Measurements from ENCODE around the gene TFPT. TPM values are rescaled to one million over a fixed set of nuclear protein-coding genes. Genes with fewer than 3 reads are reported as not detected.

TFPT gene
- total RNA-seq, 2 experiments from 2014 or later, result 44.4 to 47.1 TPM

- Mint-ChIP-seq H3K27me3 (no peaks in the 10 kb centered on the region), H3K4me3 (no peak overlapping the region), H3K4me1 (peaks cover 24% of the 10 kb centered on the region), H3K9me3 (no peaks in the 10 kb centered on the region), H3K36me3 (ENCODE audit: low read depth) (peaks cover 64% of the 10 kb centered on the region), H3K27ac (no peak overlapping the region)
- ChIA-PET CTCF (no interaction called here), POLR2A (interaction anchor here (3.0 kb wide), 1 partner anchor 17 kb away, joined by 14 read pairs; the partner anchor contains the start of gene LENG1)
- DNase-seq, result no peak
Measured at GRCh38 chr19:54142166-54142780, 26.8 kb upstream of the TFPT start.

- CTCF ChIA-PET, result no interaction called here
- Mint-ChIP-seq H3K27me3 (no peaks in the 10 kb centered on the region), H3K36me3 (ENCODE audit: low read depth) (peaks cover 55% of the 10 kb centered on the region), H3K9me3 (no peaks in the 10 kb centered on the region), H3K4me1 (peaks cover 29% of the 10 kb centered on the region), H3K4me3 (no peak overlapping the region), H3K27ac (no peak overlapping the region)
- DNase-seq, result no peak
- POLR2A ChIA-PET, result interaction anchor here (1.0 to 3.0 kb wide), 2 partner anchors 18 to 26 kb away, joined by 3 to 14 read pairs; partner anchors contain the start of genes LENG1, PRPF31 and TFPT
Measured at GRCh38 chr19:54141356-54141755, 25.9 kb upstream of the TFPT start.

- ChIA-PET POLR2A (interaction anchor here (0.6 to 4.5 kb wide), 11 partner anchors 9 to 310 kb away, joined by 3 to 66 read pairs (median 9); partner anchors contain the start of genes LENG1, LENG8, PRPF31 and RPS9), CTCF (interaction anchor here (1.4 to 2.4 kb wide), 3 partner anchors 21 to 31 kb away, joined by 3 to 24 read pairs (median 16); partner anchors contain the start of genes LENG1, PRPF31 and TFPT)
- H3K27me3 Mint-ChIP-seq, result no peaks in the 10 kb centered on the region
- peak overlapping the region; percentile 83 for H3K27ac Mint-ChIP-seq
- no peak for DNase-seq
- peaks cover 32% of the 10 kb centered on the region for H3K36me3 Mint-ChIP-seq (ENCODE audit: low read depth)
- H3K9me3 Mint-ChIP-seq, result no peaks in the 10 kb centered on the region
- H3K4me1 Mint-ChIP-seq, result peaks cover 39% of the 10 kb centered on the region
- peak overlapping the region; percentile 82 for H3K4me3 Mint-ChIP-seq
Measured at GRCh38 chr19:54138489-54139256, 23.2 kb upstream of the TFPT start.

- peak; percentile 38 for DNase-seq
- Mint-ChIP-seq H3K4me3 (peak within 1 kb of the TSS; percentile 82), H3K27me3 (no peaks in the 10 kb centered on the region), H3K27ac (peak within 1 kb of the TSS; percentile 83), H3K4me1 (peaks cover 39% of the 10 kb centered on the region), H3K36me3 (ENCODE audit: low read depth) (peaks cover 25% of the 10 kb centered on the region), H3K9me3 (no peaks in the 10 kb centered on the region)
- ChIA-PET CTCF (interaction anchor here (0.9 to 2.4 kb wide), 15 partner anchors 20 to 271 kb away, joined by 3 to 24 read pairs (median 4); partner anchors contain the start of genes LENG1, MBOAT7, NDUFA3 and PRPF31), POLR2A (interaction anchor here (1.0 to 4.5 kb wide), 19 partner anchors 8 to 617 kb away, joined by 3 to 66 read pairs (median 6); partner anchors contain the start of genes LENG1, LENG8, LENG9 and MBOAT7)
Measured at GRCh38 chr19:54137699-54138488, 22.4 kb upstream of the TFPT start, which contains the start of gene CNOT3. Gene CNOT3, plus strand, starts transcription at chr19:54137762. Its CDS starts 5,217 bp downstream, at chr19:54142979.

GRCh38 chr19:54136864-54137698 lies 21.6 kb upstream of the TFPT start:
- H3K4me3 Mint-ChIP-seq, result peak overlapping the region; percentile 82

GRCh38 chr19:54136086-54136863 lies 20.8 kb upstream of the TFPT start:
- DNase-seq, result no peak
- no peaks in the 10 kb centered on the region for H3K27me3 Mint-ChIP-seq
- peaks cover 19% of the 10 kb centered on the region for H3K36me3 Mint-ChIP-seq (ENCODE audit: low read depth)
- peaks cover 37% of the 10 kb centered on the region for H3K4me1 Mint-ChIP-seq
- no peaks in the 10 kb centered on the region for H3K9me3 Mint-ChIP-seq
- ChIA-PET POLR2A (interaction anchor here (1.2 to 4.5 kb wide), 15 partner anchors 12 to 381 kb away, joined by 3 to 66 read pairs (median 8); partner anchors contain the start of genes LENG1, LENG8, LENG9 and MBOAT7), CTCF (interaction anchor here (0.9 to 2.4 kb wide), 12 partner anchors 21 to 302 kb away, joined by 3 to 24 read pairs (median 5); partner anchors contain the start of genes LENG1, MBOAT7, NDUFA3 and PRPF31)
- peak overlapping the region; percentile 82 for H3K4me3 Mint-ChIP-seq
- H3K27ac Mint-ChIP-seq, result peak overlapping the region; percentile 83

More at GRCh38 chr19:54136864-54137698, 21.6 kb upstream of the TFPT start:
- peaks cover 39% of the 10 kb centered on the region for H3K4me1 Mint-ChIP-seq
- DNase-seq, result peak; percentile 99
- peaks cover 19% of the 10 kb centered on the region for H3K36me3 Mint-ChIP-seq (ENCODE audit: low read depth)
- peak overlapping the region; percentile 83 for H3K27ac Mint-ChIP-seq
- H3K9me3 Mint-ChIP-seq, result no peaks in the 10 kb centered on the region
- CTCF ChIA-PET, result interaction anchor here (0.5 to 2.4 kb wide), 16 partner anchors 19 to 301 kb away, joined by 3 to 24 read pairs (median 4); partner anchors contain the start of genes LENG1, MBOAT7, NDUFA3 and PRPF31
- H3K27me3 Mint-ChIP-seq, result no peaks in the 10 kb centered on the region
- POLR2A ChIA-PET, result interaction anchor here (0.8 to 4.5 kb wide), 20 partner anchors 9 to 616 kb away, joined by 3 to 66 read pairs (median 6); partner anchors contain the start of genes LENG1, LENG8, LENG9 and MBOAT7

- no peak overlapping the region for H3K4me3 Mint-ChIP-seq
- CTCF ChIA-PET, result no interaction called here
- H3K9me3 Mint-ChIP-seq, result no peaks in the 10 kb centered on the region
- no peaks in the 10 kb centered on the region for H3K27me3 Mint-ChIP-seq
- H3K36me3 Mint-ChIP-seq (ENCODE audit: low read depth), result peaks cover 10% of the 10 kb centered on the region
- POLR2A ChIA-PET, result no interaction called here
- no peak for DNase-seq
- peak overlapping the region; percentile 23 for H3K27ac Mint-ChIP-seq
- peaks cover 21% of the 10 kb centered on the region for H3K4me1 Mint-ChIP-seq
Measured at GRCh38 chr19:54133957-54134590, 18.6 kb upstream of the TFPT start.

GRCh38 chr19:54133312-54133956 lies 18.0 kb upstream of the TFPT start:
- Mint-ChIP-seq H3K9me3 (no peaks in the 10 kb centered on the region), H3K27ac (no peak overlapping the region), H3K36me3 (ENCODE audit: low read depth) (peaks cover 5% of the 10 kb centered on the region), H3K4me3 (no peak overlapping the region), H3K27me3 (no peaks in the 10 kb centered on the region), H3K4me1 (peaks cover 15% of the 10 kb centered on the region)
- CTCF ChIA-PET, result no interaction called here
- no peak for DNase-seq
- POLR2A ChIA-PET, result interaction anchor here (1.1 kb wide), 1 partner anchor 18 kb away, joined by 4 read pairs; the partner anchor contains the start of genes PRPF31 and TFPT

GRCh38 chr19:54129617-54129996 lies 14.2 kb upstream of the TFPT start:
- no peaks in the 10 kb centered on the region for H3K9me3 Mint-ChIP-seq

GRCh38 chr19:54128796-54129616 lies 13.5 kb upstream of the TFPT start:
- Mint-ChIP-seq H3K27me3 (no peaks in the 10 kb centered on the region), H3K27ac (no peak overlapping the region), H3K36me3 (ENCODE audit: low read depth) (peaks cover 23% of the 10 kb centered on the region), H3K4me3 (no peak overlapping the region), H3K9me3 (no peaks in the 10 kb centered on the region), H3K4me1 (no peaks in the 10 kb centered on the region)
- DNase-seq, result no peak
- ChIA-PET POLR2A (no interaction called here), CTCF (no interaction called here)

More at GRCh38 chr19:54129617-54129996, 14.2 kb upstream of the TFPT start:
- Mint-ChIP-seq H3K27me3 (no peaks in the 10 kb centered on the region), H3K4me3 (no peak overlapping the region), H3K27ac (no peak overlapping the region), H3K36me3 (ENCODE audit: low read depth) (peaks cover 20% of the 10 kb centered on the region), H3K4me1 (peaks cover 3% of the 10 kb centered on the region)
- DNase-seq, result no peak
- CTCF ChIA-PET, result no interaction called here
- POLR2A ChIA-PET, result no interaction called here

Measured in activated CD4-positive, alpha-beta memory T cell treated with anti-CD3 and anti-CD28 coated beads, Interleukin-2, amount 10 ng/mL, durations not matched to agents 7 days and 5 days (primary cell).